Mesangial cell (primary cell): Measurements from ENCODE around the gene POU2F2. TPM values are rescaled to one million over a fixed set of nuclear protein-coding genes. Genes with fewer than 3 reads are reported as not detected.

Experiments used
- total RNA-seq: library from RNA; depleted of rRNA; stranded (reverse); fragments of >200 nt; gene quantifications from 2 replicates; pipeline ENCODE4 v1.2.3, GENCODE V29; 2015

The POU2F2 gene
- total RNA-seq: 0.38 and 0.98 TPM in 2 replicates

DNA sequence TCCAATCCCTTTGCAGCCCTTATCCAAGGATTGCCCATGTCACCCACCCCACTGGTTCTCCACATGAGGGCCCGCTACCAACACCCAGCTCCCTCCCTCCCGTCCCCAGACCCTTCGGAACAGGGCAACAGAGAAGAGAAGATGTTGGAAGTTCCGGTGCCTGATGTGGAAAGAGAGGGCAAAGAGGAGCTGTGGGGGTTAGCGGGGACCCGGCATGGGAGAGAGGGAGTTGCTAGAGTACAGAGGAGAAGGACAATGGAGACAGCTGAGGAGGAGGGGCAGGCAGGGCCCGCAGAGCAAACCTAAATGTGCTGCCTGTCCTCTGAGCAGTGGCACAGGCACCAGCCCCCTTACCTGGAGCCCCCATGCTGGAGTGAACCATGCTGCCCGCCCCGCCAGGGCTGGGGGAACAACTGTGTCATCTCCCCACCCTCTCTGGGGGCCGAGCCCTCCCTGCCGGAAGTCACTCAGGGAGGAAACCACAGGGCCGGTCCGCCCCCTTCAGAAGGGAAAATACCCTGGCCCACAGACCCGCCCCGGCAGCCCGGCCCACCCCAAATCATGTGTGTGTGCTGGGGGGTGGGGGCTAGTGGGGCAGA lies at the start of gene POU2F2:
TSS of gene POU2F2 (minus strand) at position 417 of the 599 bp plus-strand sequence. CDS start at position 382, 35 bp downstream.

DNA sequence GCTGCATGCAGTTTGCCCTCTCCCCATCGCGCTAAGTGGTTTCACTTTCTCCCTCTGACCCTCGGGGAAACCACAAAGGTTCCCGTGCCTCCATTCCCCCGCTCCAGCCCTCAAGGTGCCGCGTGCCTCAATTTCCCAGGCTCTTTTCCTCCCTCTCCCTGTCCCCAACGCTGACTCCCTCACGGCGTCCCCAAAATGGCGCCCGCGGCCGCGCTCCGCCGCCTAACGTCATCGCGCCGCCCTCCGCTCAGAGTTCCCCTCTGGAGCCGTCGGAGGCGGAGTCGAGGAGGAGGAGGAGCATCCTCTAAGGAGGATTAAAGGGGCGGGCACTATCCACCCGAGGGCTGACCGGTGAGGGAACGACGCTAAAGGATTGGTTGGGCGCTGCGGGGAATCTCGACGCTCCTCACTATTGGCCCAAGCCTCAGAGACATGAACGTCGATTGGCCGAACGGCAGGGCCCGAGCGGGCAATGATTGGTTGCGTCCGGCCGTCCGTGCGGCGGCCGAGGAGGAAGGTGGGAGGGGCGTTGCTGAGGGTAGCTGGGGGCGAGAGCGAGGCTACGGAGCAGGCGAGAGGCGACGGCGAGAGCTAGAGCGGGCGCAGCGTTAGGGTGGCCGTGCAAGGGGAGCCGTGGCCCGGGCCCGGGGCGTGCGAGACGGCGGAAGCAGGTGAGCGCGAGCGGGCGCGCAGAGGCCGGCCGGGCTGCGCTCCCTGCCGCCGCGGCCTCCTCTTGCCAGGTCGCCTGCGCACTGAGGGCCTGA lies 56.4 kb downstream of the POU2F2 start, which contains the start of gene ZNF574:
TSS of gene ZNF574 (plus strand) at position 551 of the 764 bp plus-strand sequence. CDS start 2,441 bp downstream, outside the sequence.

DNA sequence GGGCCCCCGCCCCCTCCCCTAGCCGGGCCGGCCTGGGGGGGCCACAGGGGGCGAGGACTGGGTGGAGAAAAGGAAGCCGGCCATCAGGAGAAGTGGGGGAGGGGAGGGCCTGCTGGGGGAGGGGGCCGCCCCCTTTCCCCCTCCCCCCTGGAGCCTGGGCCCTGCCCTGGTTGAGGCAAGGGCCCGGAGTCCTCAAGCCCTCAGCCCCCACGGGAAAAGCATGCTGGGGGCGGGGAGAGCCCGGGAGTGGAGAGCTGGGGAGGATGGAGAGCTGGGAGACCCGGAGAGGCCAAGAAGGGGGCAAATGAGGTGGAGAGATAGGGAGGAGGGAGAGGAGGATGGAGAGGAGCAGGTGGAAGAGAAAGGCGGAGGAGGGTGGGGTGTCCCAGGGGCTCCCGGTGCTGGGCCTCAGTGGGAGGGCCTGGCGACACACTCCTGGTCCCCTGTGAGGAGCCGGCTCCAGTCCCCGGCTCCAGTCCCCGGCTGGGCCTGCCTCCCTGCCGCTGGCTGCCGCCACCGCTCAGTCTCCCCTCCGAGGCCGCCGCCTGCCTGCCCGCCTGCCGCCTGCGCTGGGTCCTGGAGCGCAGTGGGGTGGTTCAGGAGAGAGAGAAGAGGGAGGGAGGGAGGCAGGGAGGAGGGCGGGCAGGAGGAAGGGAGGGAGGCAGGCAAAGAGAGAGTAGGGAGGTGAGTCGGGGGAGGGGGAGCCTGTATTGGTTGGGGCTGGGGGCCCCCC lies 62.5 kb downstream of the POU2F2 start, which contains the start of gene GRIK5:
TSS of gene GRIK5 (minus strand) at position 588 of the 733 bp plus-strand sequence. CDS start 4,436 bp downstream, outside the sequence.

Other genes starting within 250 kb of the POU2F2 start
- gene ARHGEF1, start 249.3 kb downstream of the POU2F2 start, total RNA-seq: 49.6 and 64.0 TPM in 2 replicates
- not detected in 2 replicates for gene ERFL, start 204.0 kb downstream of the POU2F2 start, total RNA-seq
- 231 and 277 TPM in 2 replicates for gene RABAC1, start 173.1 kb downstream of the POU2F2 start, total RNA-seq
- under 0.01 and 0.49 TPM in 2 replicates for gene ATP1A3, start 138.2 kb downstream of the POU2F2 start, total RNA-seq
- 1.1 and 5.6 TPM in 2 replicates for gene GRIK5, start 62.2 kb downstream of the POU2F2 start, total RNA-seq
- 19.9 and 24.0 TPM in 2 replicates for gene ZNF574, start 56.3 kb downstream of the POU2F2 start, total RNA-seq
- 28.5 and 38.4 TPM in 2 replicates for gene DEDD2, start 85.2 kb upstream of the POU2F2 start, total RNA-seq
- gene ZNF526, start 87.9 kb upstream of the POU2F2 start, total RNA-seq: 5.5 and 6.0 TPM in 2 replicates
- 25.6 and 28.4 TPM in 2 replicates for gene GSK3A, start 110.2 kb upstream of the POU2F2 start, total RNA-seq
- 44.5 and 62.1 TPM in 2 replicates for gene ERF, start 122.7 kb upstream of the POU2F2 start, total RNA-seq
- gene CIC, start 136.8 kb upstream of the POU2F2 start, total RNA-seq: 48.9 and 108 TPM in 2 replicates
- 0.81 and 3.9 TPM in 2 replicates for gene PRR19, start 169.7 kb upstream of the POU2F2 start, total RNA-seq
- 108 and 112 TPM in 2 replicates for gene PAFAH1B3, start 170.2 kb upstream of the POU2F2 start, total RNA-seq
- gene TMEM145, start 180.9 kb upstream of the POU2F2 start, total RNA-seq: 0.13 and 0.16 TPM in 2 replicates
- gene MEGF8, start 193.2 kb upstream of the POU2F2 start, total RNA-seq: 23.8 and 78.8 TPM in 2 replicates